Liver (tissue), 9 donors: ENCODE results near the gene ADH1A. TPM values are rescaled to one million over a fixed set of nuclear protein-coding genes. Genes with fewer than 3 reads are reported as not detected.

Source experiments
- DNase-seq: peaks from one replicate; pipeline ENCODE4 v3.0.0-alpha.2; 2017; ENCODE audit warnings: low spot score
- H3K27ac ChIP-seq, 2 donors: one replicate each; pipeline ENCODE4 v1.7.0; 2013; ENCODE audit warnings: inconsistent platforms in 2 of 2, low read length in 2 of 2, control low read depth in 1 of 2, low read depth in 1 of 2, mild to moderate bottlenecking in 1 of 2
- H3K27me3 ChIP-seq, 4 donors: one replicate each; pipeline versions ENCODE4 v1.6.1 to v1.7.0; 2013; ENCODE audit warnings: low read length in 3 of 4, inconsistent platforms in 1 of 4, mild to moderate bottlenecking in 1 of 4, moderate library complexity in 1 of 4; ENCODE audit not compliant: control insufficient read depth in 4 of 4, insufficient read depth in 4 of 4
- H3K36me3 ChIP-seq, 4 donors: one replicate each; pipeline versions ENCODE4 v1.6.1 to v1.7.0; 2013; ENCODE audit warnings: low read length in 3 of 4, mild to moderate bottlenecking in 3 of 4, low read depth in 1 of 4, moderate library complexity in 1 of 4; ENCODE audit not compliant: control insufficient read depth in 4 of 4, insufficient read depth in 3 of 4
- H3K4me1 ChIP-seq, 4 donors: one replicate each; pipeline versions ENCODE4 v1.6.1 to v1.7.0; 2013; ENCODE audit warnings: low read length in 3 of 4, mild to moderate bottlenecking in 3 of 4, moderate library complexity in 1 of 4; ENCODE audit not compliant: control insufficient read depth in 4 of 4, insufficient read depth in 4 of 4
- H3K4me3 ChIP-seq, 3 donors: one replicate each; pipeline versions ENCODE4 v1.6.1 to v1.7.0; 2013; ENCODE audit warnings: low read length in 3 of 3, control low read depth in 1 of 3, low read depth in 1 of 3, mild to moderate bottlenecking in 1 of 3
- H3K9ac ChIP-seq, 2 donors: one replicate each; pipeline ENCODE4 v1.7.0; 2013; ENCODE audit warnings: low read length in 2 of 2, mild to moderate bottlenecking in 2 of 2, moderate library complexity in 2 of 2, control low read depth in 1 of 2, low read depth in 1 of 2
- H3K9me3 ChIP-seq, 4 donors: one replicate each; pipeline versions ENCODE4 v1.6.1 to v1.7.0; 2013; ENCODE audit warnings: low read length in 3 of 4; ENCODE audit not compliant: control insufficient read depth in 4 of 4
- EGR1 ChIP-seq, 2 donors: IDR thresholded peaks; 2 replicates each; pipeline ENCODE4 v1.6.1; 2016 to 2018; ENCODE audit warnings: antibody characterized with exemption in 2 of 2, low read depth in 2 of 2
- FOXA1 ChIP-seq: IDR thresholded peaks from 2 replicates; pipeline ENCODE4 v1.6.1; 2016; ENCODE audit warnings: antibody characterized with exemption
- GABPA ChIP-seq, 2 donors: IDR thresholded peaks in 1 of 2; conservative IDR thresholded peaks in 1 of 2; 2 replicates each; pipeline ENCODE4 v1.6.1; 2016; ENCODE audit warnings: antibody characterized with exemption in 2 of 2, mild to moderate bottlenecking in 1 of 2, moderate library complexity in 1 of 2
- HNF4A ChIP-seq, 2 donors: conservative IDR thresholded peaks; 2 replicates each; pipeline ENCODE4 v1.6.1; 2016; ENCODE audit warnings: antibody characterized with exemption in 2 of 2, mild to moderate bottlenecking in 2 of 2
- HNF4G ChIP-seq: IDR thresholded peaks from 2 replicates; pipeline ENCODE4 v1.6.1; 2016; ENCODE audit warnings: antibody characterized with exemption
- JUND ChIP-seq, 2 donors: IDR thresholded peaks; 2 replicates each; pipeline ENCODE4 v1.6.1; 2016; ENCODE audit warnings: antibody characterized with exemption in 2 of 2
- NR2F2 ChIP-seq: IDR thresholded peaks from 2 replicates; pipeline ENCODE4 v1.6.1; 2016; ENCODE audit warnings: antibody characterized with exemption
- RAD21 ChIP-seq, 2 donors: IDR thresholded peaks; 2 replicates each; pipeline ENCODE4 v1.6.1; 2016; ENCODE audit warnings: antibody characterized with exemption in 2 of 2, mild to moderate bottlenecking in 2 of 2
- RXRA ChIP-seq, 2 donors: IDR thresholded peaks; 2 replicates each; pipeline ENCODE4 v1.6.1; 2017 to 2018; ENCODE audit warnings: antibody characterized with exemption in 2 of 2, mild to moderate bottlenecking in 1 of 2
- SP1 ChIP-seq: IDR thresholded peaks from 2 replicates; pipeline ENCODE4 v1.6.1; 2018; ENCODE audit warnings: antibody characterized with exemption, mild to moderate bottlenecking
- TAF1 ChIP-seq: conservative IDR thresholded peaks from 2 replicates; pipeline ENCODE4 v1.6.1; 2016; ENCODE audit warnings: antibody characterized with exemption, mild to moderate bottlenecking
- YY1 ChIP-seq: IDR thresholded peaks from 2 replicates; pipeline ENCODE4 v1.6.1; 2016; ENCODE audit warnings: antibody characterized with exemption, mild to moderate bottlenecking
- ZBTB33 ChIP-seq: IDR thresholded peaks from 2 replicates; pipeline ENCODE4 v1.6.1; 2016; ENCODE audit warnings: antibody characterized with exemption
- WGBS: extraction: QIAGEN DNeasy Blood & Tissue Kit; methylation state at CpG from one replicate; pipeline ENCODE4 v1.1.7; 2013; 5-methylcytosine and 5-hydroxymethylcytosine counted together
- polyA plus RNA-seq, 2 donors: library from polyadenylated mRNA; stranded (reverse) in 1 of 2; unstranded in 1 of 2; fragments of 200-250 nt in 1 of 2; fragments of >200 nt in 1 of 2; fragmentation: Nextera tagmentation in 1 of 2; extraction: Ambion mirVana in 1 of 2; gene quantifications; one replicate each; pipeline versions ENCODE4 v1.2.1 to v1.2.3, GENCODE V29; 2013 to 2015
- total RNA-seq, 2 donors: library from RNA; depleted of rRNA; stranded (reverse); fragments of >200 nt; gene quantifications; one replicate each; pipeline ENCODE4 v1.2.3, GENCODE V29; 2014
- TF ChIP-seq, protein P1 (sequence below): fragments of 150-350 bp; IDR thresholded peaks from 2 replicates; pipeline ENCODE4 v1.5.1; 2017; ENCODE audit warnings: improper control_type of control experiment, low read depth, low read length; ENCODE audit not compliant: missing input control
- TF ChIP-seq, protein P2 (sequence below): IDR thresholded peaks from 2 replicates; pipeline ENCODE4 v1.6.1; 2016; ENCODE audit warnings: antibody characterized with exemption
- TF ChIP-seq, protein P3 (sequence below): IDR thresholded peaks from 2 replicates; pipeline ENCODE4 v1.6.1; 2016; ENCODE audit warnings: antibody characterized with exemption, mild to moderate bottlenecking
- TF ChIP-seq, protein P4 (sequence below): IDR thresholded peaks from 2 replicates; pipeline ENCODE4 v1.6.1; 2016; ENCODE audit warnings: antibody characterized with exemption
- donor health status: healthy.
- donor health status: healthy.
- donor health status: healthy.
- donor health status: healthy.
- donor health status: healthy.

The ADH1A gene
- total and polyA plus RNA-seq, 4 donors: 123 to 554 (median 347) TPM

DNA sequence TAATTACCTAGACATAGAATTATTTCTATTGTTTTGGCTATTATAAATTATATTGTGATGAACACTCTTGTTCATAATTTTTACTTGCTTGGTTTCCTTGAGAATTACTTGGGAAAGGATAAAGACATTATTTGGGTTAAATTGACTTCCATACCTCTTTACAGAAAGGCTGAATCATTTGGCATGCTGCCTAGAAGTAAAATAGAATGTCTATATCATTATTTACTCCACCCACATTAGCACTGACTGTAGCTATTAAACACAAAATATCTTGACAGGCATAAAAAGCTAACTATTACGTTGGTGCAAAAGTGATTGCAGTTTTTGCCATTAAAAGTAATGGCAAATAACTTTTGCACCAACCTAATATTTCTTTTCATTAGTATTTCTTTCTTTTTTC is 42.1 kb downstream of the ADH1A start:
- no peak for TF ChIP-seq RXRA (IDR thresholded peaks at IDR 0.05)
- no peak for TF ChIP-seq SP1
- no peak for TF ChIP-seq EGR1 (IDR thresholded peaks at IDR 0.05; ENCODE audit: low read depth in 2 of 2)
- no peak for TF ChIP-seq NR2F2
- TF ChIP-seq FOXA1: no peak
- no peak for TF ChIP-seq TAF1
- no peak for TF ChIP-seq YY1
- TF ChIP-seq, protein P1, sequence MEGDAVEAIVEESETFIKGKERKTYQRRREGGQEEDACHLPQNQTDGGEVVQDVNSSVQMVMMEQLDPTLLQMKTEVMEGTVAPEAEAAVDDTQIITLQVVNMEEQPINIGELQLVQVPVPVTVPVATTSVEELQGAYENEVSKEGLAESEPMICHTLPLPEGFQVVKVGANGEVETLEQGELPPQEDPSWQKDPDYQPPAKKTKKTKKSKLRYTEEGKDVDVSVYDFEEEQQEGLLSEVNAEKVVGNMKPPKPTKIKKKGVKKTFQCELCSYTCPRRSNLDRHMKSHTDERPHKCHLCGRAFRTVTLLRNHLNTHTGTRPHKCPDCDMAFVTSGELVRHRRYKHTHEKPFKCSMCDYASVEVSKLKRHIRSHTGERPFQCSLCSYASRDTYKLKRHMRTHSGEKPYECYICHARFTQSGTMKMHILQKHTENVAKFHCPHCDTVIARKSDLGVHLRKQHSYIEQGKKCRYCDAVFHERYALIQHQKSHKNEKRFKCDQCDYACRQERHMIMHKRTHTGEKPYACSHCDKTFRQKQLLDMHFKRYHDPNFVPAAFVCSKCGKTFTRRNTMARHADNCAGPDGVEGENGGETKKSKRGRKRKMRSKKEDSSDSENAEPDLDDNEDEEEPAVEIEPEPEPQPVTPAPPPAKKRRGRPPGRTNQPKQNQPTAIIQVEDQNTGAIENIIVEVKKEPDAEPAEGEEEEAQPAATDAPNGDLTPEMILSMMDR: no peak
- TF ChIP-seq, protein P2, sequence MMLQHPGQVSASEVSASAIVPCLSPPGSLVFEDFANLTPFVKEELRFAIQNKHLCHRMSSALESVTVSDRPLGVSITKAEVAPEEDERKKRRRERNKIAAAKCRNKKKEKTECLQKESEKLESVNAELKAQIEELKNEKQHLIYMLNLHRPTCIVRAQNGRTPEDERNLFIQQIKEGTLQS: no peak
- TF ChIP-seq ZBTB33: no peak
- TF ChIP-seq, protein P3, sequence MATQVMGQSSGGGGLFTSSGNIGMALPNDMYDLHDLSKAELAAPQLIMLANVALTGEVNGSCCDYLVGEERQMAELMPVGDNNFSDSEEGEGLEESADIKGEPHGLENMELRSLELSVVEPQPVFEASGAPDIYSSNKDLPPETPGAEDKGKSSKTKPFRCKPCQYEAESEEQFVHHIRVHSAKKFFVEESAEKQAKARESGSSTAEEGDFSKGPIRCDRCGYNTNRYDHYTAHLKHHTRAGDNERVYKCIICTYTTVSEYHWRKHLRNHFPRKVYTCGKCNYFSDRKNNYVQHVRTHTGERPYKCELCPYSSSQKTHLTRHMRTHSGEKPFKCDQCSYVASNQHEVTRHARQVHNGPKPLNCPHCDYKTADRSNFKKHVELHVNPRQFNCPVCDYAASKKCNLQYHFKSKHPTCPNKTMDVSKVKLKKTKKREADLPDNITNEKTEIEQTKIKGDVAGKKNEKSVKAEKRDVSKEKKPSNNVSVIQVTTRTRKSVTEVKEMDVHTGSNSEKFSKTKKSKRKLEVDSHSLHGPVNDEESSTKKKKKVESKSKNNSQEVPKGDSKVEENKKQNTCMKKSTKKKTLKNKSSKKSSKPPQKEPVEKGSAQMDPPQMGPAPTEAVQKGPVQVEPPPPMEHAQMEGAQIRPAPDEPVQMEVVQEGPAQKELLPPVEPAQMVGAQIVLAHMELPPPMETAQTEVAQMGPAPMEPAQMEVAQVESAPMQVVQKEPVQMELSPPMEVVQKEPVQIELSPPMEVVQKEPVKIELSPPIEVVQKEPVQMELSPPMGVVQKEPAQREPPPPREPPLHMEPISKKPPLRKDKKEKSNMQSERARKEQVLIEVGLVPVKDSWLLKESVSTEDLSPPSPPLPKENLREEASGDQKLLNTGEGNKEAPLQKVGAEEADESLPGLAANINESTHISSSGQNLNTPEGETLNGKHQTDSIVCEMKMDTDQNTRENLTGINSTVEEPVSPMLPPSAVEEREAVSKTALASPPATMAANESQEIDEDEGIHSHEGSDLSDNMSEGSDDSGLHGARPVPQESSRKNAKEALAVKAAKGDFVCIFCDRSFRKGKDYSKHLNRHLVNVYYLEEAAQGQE: no peak
- no peak for TF ChIP-seq HNF4G
- TF ChIP-seq RAD21 (IDR thresholded peaks at IDR 0.05): no peak
- no peak for TF ChIP-seq HNF4A (conservative IDR thresholded peaks at IDR 0.05)
- TF ChIP-seq, protein P4, sequence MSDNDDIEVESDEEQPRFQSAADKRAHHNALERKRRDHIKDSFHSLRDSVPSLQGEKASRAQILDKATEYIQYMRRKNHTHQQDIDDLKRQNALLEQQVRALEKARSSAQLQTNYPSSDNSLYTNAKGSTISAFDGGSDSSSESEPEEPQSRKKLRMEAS: no peak
- Histone ChIP-seq H3K9me3 (no peaks in the 10 kb centered on the region), H3K27me3 (no peaks in the 10 kb centered on the region), H3K36me3 (no peaks in the 10 kb centered on the region), H3K27ac (no peak overlapping the region), H3K4me1 (no peaks in the 10 kb centered on the region), H3K4me3 (no peak overlapping the region), H3K9ac (no peak overlapping the region)
- no peak for DNase-seq
- WGBS: 88% methylated on average over 1 of the region's 1 CpG

DNA sequence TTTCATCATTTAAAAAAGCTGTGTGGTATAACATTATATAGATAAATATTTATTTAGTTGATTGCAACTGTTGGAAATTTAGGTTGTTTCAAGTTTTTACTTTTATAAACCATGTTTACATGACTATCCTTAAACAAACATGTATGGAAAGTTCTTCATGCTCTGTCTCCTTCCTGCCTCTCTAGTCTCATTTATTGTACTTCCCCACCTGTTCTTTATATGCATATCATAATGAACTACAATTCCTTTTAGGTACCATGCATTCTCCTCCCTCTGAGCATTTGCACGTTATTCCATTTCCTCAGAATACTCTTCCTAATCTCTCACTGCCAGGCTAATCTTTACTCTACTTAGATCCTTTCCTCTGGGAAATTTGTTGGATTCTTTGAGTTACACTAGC is 54.8 kb downstream of the ADH1A start:
- Histone ChIP-seq H3K36me3 (no peaks in the 10 kb centered on the region), H3K27me3 (no peaks in the 10 kb centered on the region), H3K4me3 (no peak overlapping the region), H3K9ac (no peak overlapping the region), H3K4me1 (no peaks in the 10 kb centered on the region), H3K27ac (no peak overlapping the region), H3K9me3 (no peaks in the 10 kb centered on the region)
- WGBS: 67% methylated on average over 1 of the region's 1 CpG
- no peak for DNase-seq
- TF ChIP-seq RXRA (IDR thresholded peaks at IDR 0.05) (no peak), JUND (IDR thresholded peaks at IDR 0.05) (no peak), GABPA (IDR thresholded peaks at IDR 0.05 in 1 of 2, conservative IDR thresholded peaks at IDR 0.05 in 1 of 2) (no peak), TAF1 (no peak), ZBTB33 (no peak), HNF4G (no peak), YY1 (no peak), RAD21 (IDR thresholded peaks at IDR 0.05) (no peak), EGR1 (IDR thresholded peaks at IDR 0.05; ENCODE audit: low read depth in 2 of 2) (no peak), SP1 (no peak), FOXA1 (no peak)
- TF ChIP-seq, protein P2: no peak
- TF ChIP-seq, protein P3: no peak
- TF ChIP-seq, protein P4: no peak
